Measurements from ENCODE around the gene COLEC12.

- no peak for TF ChIP-seq CTCF (conservative IDR thresholded peaks at IDR 0.05)
- no peak for TF ChIP-seq EZH2 (IDR thresholded peaks at IDR 0.05; ENCODE audit: low read depth)
These were observed 148.1 kb downstream of the COLEC12 start for GRCh38 chr18:352438-352837.
